H9 (cell line): Measurements from ENCODE around the gene ABCA13. TPM values are rescaled to one million over a fixed set of nuclear protein-coding genes. Genes with fewer than 3 reads are reported as not detected.

Experiments used
- DNase-seq: peaks from one replicate; pipeline ENCODE4 v3.0.0-alpha.2; 2017
- H2AFZ ChIP-seq: one replicate; pipeline ENCODE4 v1.6.1; 2013; ENCODE audit warnings: mild to moderate bottlenecking, low read length, control low read depth, moderate library complexity
- H2AK5ac ChIP-seq: 2 replicates; pipeline ENCODE4 v1.6.1; 2013; ENCODE audit warnings: low read length, control low read depth, mixed read lengths; ENCODE audit not compliant: insufficient read length
- H2BK120ac ChIP-seq: one replicate; pipeline ENCODE4 v1.6.1; 2013; ENCODE audit warnings: low read depth, mild to moderate bottlenecking, low read length, control low read depth, inconsistent platforms; ENCODE audit not compliant: poor library complexity, severe bottlenecking
- H2BK12ac ChIP-seq: 2 replicates; pipeline ENCODE4 v1.6.1; 2013; ENCODE audit warnings: low read length, control low read depth, mixed read lengths, low read depth; ENCODE audit not compliant: insufficient read length
- H2BK15ac ChIP-seq: 2 replicates; pipeline ENCODE4 v1.6.1; 2013; ENCODE audit warnings: low read depth, low read length, control low read depth
- H2BK20ac ChIP-seq: one replicate; pipeline ENCODE4 v1.6.1; 2013; ENCODE audit warnings: low read depth, mild to moderate bottlenecking, low read length, control low read depth, inconsistent platforms; ENCODE audit not compliant: poor library complexity, severe bottlenecking
- H2BK5ac ChIP-seq: 2 replicates; pipeline ENCODE4 v1.6.1; 2013; ENCODE audit warnings: low read length, control low read depth, mixed read lengths; ENCODE audit not compliant: insufficient read length
- H3K14ac ChIP-seq: 2 replicates; pipeline ENCODE4 v1.6.1; 2013; ENCODE audit warnings: low read length, control low read depth; ENCODE audit not compliant: insufficient read depth
- H3K18ac ChIP-seq: 2 replicates; pipeline ENCODE4 v1.6.1; 2013; ENCODE audit warnings: low read depth, mild to moderate bottlenecking, mixed read lengths, low read length, control low read depth; ENCODE audit not compliant: insufficient read length
- H3K23ac ChIP-seq: 2 replicates; pipeline ENCODE4 v1.6.1; 2013; ENCODE audit warnings: low read length, control low read depth, mixed read lengths, low read depth; ENCODE audit not compliant: insufficient read length
- H3K23me2 ChIP-seq: 2 replicates; pipeline ENCODE4 v1.6.1; 2013; ENCODE audit warnings: low read depth, mild to moderate bottlenecking, mixed read lengths, low read length, control low read depth; ENCODE audit not compliant: insufficient read length, poor library complexity, severe bottlenecking
- H3K27ac ChIP-seq: 2 replicates; pipeline ENCODE4 v1.5.1; 2013; ENCODE audit warnings: low read length, control low read depth, mixed read lengths, low read depth; ENCODE audit not compliant: insufficient read length
- H3K27me3 ChIP-seq: 2 replicates; pipeline ENCODE4 v1.6.1; 2013; ENCODE audit warnings: low read length, control low read depth, inconsistent platforms; ENCODE audit not compliant: insufficient read depth
- H3K4ac ChIP-seq: 2 replicates; pipeline ENCODE4 v1.6.1; 2013; ENCODE audit warnings: low read depth, mild to moderate bottlenecking, control low read depth, inconsistent platforms, low read length, moderate library complexity
- H3K4me1 ChIP-seq: 2 replicates; pipeline ENCODE4 v1.6.1; 2013; ENCODE audit warnings: low read length, control low read depth, inconsistent platforms; ENCODE audit not compliant: insufficient read depth
- H3K4me2 ChIP-seq: 2 replicates; pipeline ENCODE4 v1.6.1; 2013; ENCODE audit warnings: low read length, control low read depth, mixed read lengths; ENCODE audit not compliant: insufficient read length, insufficient read depth
- H3K56ac ChIP-seq: 2 replicates; pipeline ENCODE4 v1.6.1; 2013; ENCODE audit warnings: low read depth, mild to moderate bottlenecking, mixed read lengths, low read length, control low read depth; ENCODE audit not compliant: insufficient read length
- H3K79me1 ChIP-seq: 2 replicates; pipeline ENCODE4 v1.6.1; 2013; ENCODE audit warnings: low read depth, mild to moderate bottlenecking, moderate library complexity, low read length, control low read depth, inconsistent platforms; ENCODE audit not compliant: insufficient read depth, poor library complexity, severe bottlenecking
- H3K79me2 ChIP-seq: 2 replicates; pipeline ENCODE4 v1.6.1; 2013; ENCODE audit warnings: low read length, control low read depth, inconsistent platforms; ENCODE audit not compliant: insufficient read depth
- H3K9ac ChIP-seq: 2 replicates; pipeline ENCODE4 v1.6.1; 2013; ENCODE audit warnings: low read length, control low read depth, mixed read lengths; ENCODE audit not compliant: insufficient read length; ENCODE audit errors: extremely low read depth
- H3K9me3 ChIP-seq: one replicate; pipeline ENCODE4 v1.6.1; 2013; ENCODE audit warnings: low read depth, low read length, inconsistent platforms; ENCODE audit not compliant: control insufficient read depth
- H3T11ph ChIP-seq: one replicate; pipeline ENCODE4 v1.6.1; 2013; ENCODE audit warnings: mild to moderate bottlenecking, low read length, control low read depth, inconsistent platforms
- H4K20me1 ChIP-seq: one replicate; pipeline ENCODE4 v1.6.1; 2013; ENCODE audit not compliant: control insufficient read depth, insufficient read length, insufficient read depth
- H4K5ac ChIP-seq: 2 replicates; pipeline ENCODE4 v1.6.1; 2013; ENCODE audit warnings: low read depth, mild to moderate bottlenecking, mixed read lengths, low read length, control low read depth; ENCODE audit not compliant: insufficient read length
- H4K8ac ChIP-seq: replicated peaks from 2 replicates; pipeline ENCODE4 v1.6.1; 2013; ENCODE audit warnings: low read length, control low read depth, mixed read lengths, low read depth; ENCODE audit not compliant: insufficient read length
- H4K91ac ChIP-seq: 2 replicates; pipeline ENCODE4 v1.6.1; 2013; ENCODE audit warnings: low read depth, mild to moderate bottlenecking, moderate library complexity, mixed read lengths, low read length, control low read depth; ENCODE audit not compliant: insufficient read length
- H3K27ac Mint-ChIP-seq, 3 experiments: 2 replicates in 2 of 3; 3 replicates in 1 of 3; pipeline ENCODE4 v1.8.0; 2020 to 2021; ENCODE audit warnings: mixed read lengths in 3 of 3, mild to moderate bottlenecking in 1 of 3, moderate library complexity in 1 of 3
- H3K27me3 Mint-ChIP-seq: 2 replicates; pipeline ENCODE4 v1.8.0; 2021; ENCODE audit warnings: low read depth, mild to moderate bottlenecking, moderate library complexity, mixed read lengths
- H3K36me3 Mint-ChIP-seq, 3 experiments: 2 replicates in 2 of 3; 3 replicates in 1 of 3; pipeline ENCODE4 v1.8.0; 2020 to 2021; ENCODE audit warnings: low read depth in 3 of 3, mixed read lengths in 3 of 3; ENCODE audit not compliant: insufficient read depth in 1 of 3
- H3K4me1 Mint-ChIP-seq, 2 experiments: 2 replicates each; pipeline ENCODE4 v1.8.0; 2020; ENCODE audit warnings: mixed read lengths in 2 of 2
- H3K4me3 Mint-ChIP-seq, 2 experiments: 2 replicates in 1 of 2; 3 replicates in 1 of 2; pipeline ENCODE4 v1.8.0; 2020 to 2021; ENCODE audit warnings: mild to moderate bottlenecking in 2 of 2, mixed read lengths in 2 of 2, moderate library complexity in 1 of 2
- H3K9me3 Mint-ChIP-seq, 2 experiments: 2 replicates in 1 of 2; 3 replicates in 1 of 2; pipeline ENCODE4 v1.8.0; 2020; ENCODE audit warnings: mild to moderate bottlenecking in 2 of 2, mixed read lengths in 2 of 2, moderate library complexity in 1 of 2
- CTCF ChIP-seq: fragments of 200-600 bp; sonication (generic); conservative IDR thresholded peaks from 3 replicates; pipeline ENCODE4 v1.8.0; 2021; ENCODE audit warnings: antibody characterized with exemption, mild to moderate bottlenecking
- total RNA-seq: library from RNA; stranded (reverse); gene quantifications from 2 replicates; pipeline ENCODE4 v1.2.1, GENCODE V29; 2021

The ABCA13 gene
- total RNA-seq, 1 experiment from 2014 or later: 0.11 TPM

- Mint-ChIP-seq H3K36me3 (peaks cover 0 to 9% (median 2%) of the 10 kb centered on the region in 3 experiments; a peak in 3 of 7 replicates), H3K27ac (peak overlapping the region in 2 of 3 experiments; percentile 47 to 62; a peak in 1 of 7 replicates), H3K4me1 (0 out of 4 replicates have a peak, but pooled peaks cover 0 to 2% of the 10 kb centered on the region in 2 experiments), H3K27me3 (no peaks in the 10 kb centered on the region), H3K9me3 (peaks cover 4 to 6% of the 10 kb centered on the region in 2 experiments; a peak in 4 of 5 replicates), H3K4me3 (no peak overlapping the region)
- Histone ChIP-seq H2AK5ac (no peak overlapping the region), H3K79me2 (no peaks in the 10 kb centered on the region), H3K23ac (no peak overlapping the region), H3K18ac (no peak overlapping the region), H3K4ac (no peak overlapping the region), H2BK120ac (no peak overlapping the region), H4K8ac (no peak overlapping the region), H2BK15ac (no peak overlapping the region), H4K20me1 (no peaks in the 10 kb centered on the region), H2BK5ac (no peak overlapping the region), H3K9ac (no peak overlapping the region), H4K5ac (no peak overlapping the region), H2BK20ac (no peak overlapping the region), H3K56ac (no peak overlapping the region), H2BK12ac (no peak overlapping the region), H3K23me2 (no peaks in the 10 kb centered on the region), H3K79me1 (no peaks in the 10 kb centered on the region), H3K4me2 (no peak overlapping the region), H4K91ac (no peak overlapping the region), H3K14ac (no peak overlapping the region), H3T11ph (no peak overlapping the region), H2AFZ (no peak overlapping the region), H3K27me3 (no peaks in the 10 kb centered on the region), H3K27ac (no peak overlapping the region), H3K9me3 (no peaks in the 10 kb centered on the region), H3K4me1 (no peaks in the 10 kb centered on the region)
- TF ChIP-seq CTCF: no peak
- no peak for DNase-seq
Observed at GRCh38 chr7:48217753-48218152, 46.5 kb downstream of the ABCA13 start.
